SH-SY5Y (cell line): ENCODE measurements around the gene BLOC1S1.

Experiments
- GATA2 ChIP-seq: IDR thresholded peaks from 2 replicates; pipeline ENCODE4 v1.6.1; 2011; ENCODE audit warnings: mild to moderate bottlenecking, low read depth, low read length
- GATA3 ChIP-seq: IDR thresholded peaks from 2 replicates; pipeline ENCODE4 v1.6.1; 2011; ENCODE audit warnings: low read depth, mild to moderate bottlenecking, low read length, moderate library complexity

The BLOC1S1 gene

DNA sequence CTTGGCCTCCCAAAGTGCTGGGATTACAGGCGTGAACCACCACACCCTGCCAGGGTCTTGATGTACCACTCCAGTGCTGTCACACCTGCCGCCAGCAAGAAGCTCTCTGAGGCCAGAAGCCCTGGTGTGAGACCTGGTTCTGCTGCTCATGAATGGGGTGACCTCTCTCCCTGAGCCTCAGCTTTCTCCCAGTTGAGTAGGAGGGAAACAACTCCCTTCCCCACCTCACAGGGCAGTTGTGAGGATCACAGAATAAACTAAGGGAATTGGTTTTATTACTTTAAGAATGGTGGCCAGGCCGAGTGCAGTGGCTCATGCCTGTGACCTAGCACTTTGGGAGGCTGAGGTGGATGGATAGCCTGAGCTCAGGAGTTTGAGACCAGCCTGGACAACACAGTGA is 18.7 kb downstream of the BLOC1S1 start:
- TF ChIP-seq GATA2 (no peak), GATA3 (no peak)

DNA sequence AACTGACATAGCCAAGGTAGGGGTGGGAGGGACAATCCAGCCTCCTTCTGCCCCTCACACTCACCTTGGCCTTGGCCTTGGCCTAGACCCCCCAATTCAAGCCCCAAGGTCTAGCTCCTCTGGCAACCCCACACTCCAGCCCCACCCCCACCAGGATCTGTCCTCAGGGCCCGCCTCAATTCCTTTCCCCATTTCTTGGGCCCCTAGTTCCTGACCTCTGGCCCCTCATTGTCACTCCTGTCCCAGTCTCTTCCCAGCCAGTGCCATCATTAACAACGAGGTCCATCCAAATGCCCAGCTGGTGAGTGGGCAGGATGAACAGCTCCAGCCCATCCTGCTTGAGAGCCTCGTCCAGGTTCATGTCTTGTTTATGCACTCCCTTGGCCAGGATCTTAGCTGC is 20.2 kb downstream of the BLOC1S1 start:
- no peak for TF ChIP-seq GATA2
- TF ChIP-seq GATA3 = no peak

DNA sequence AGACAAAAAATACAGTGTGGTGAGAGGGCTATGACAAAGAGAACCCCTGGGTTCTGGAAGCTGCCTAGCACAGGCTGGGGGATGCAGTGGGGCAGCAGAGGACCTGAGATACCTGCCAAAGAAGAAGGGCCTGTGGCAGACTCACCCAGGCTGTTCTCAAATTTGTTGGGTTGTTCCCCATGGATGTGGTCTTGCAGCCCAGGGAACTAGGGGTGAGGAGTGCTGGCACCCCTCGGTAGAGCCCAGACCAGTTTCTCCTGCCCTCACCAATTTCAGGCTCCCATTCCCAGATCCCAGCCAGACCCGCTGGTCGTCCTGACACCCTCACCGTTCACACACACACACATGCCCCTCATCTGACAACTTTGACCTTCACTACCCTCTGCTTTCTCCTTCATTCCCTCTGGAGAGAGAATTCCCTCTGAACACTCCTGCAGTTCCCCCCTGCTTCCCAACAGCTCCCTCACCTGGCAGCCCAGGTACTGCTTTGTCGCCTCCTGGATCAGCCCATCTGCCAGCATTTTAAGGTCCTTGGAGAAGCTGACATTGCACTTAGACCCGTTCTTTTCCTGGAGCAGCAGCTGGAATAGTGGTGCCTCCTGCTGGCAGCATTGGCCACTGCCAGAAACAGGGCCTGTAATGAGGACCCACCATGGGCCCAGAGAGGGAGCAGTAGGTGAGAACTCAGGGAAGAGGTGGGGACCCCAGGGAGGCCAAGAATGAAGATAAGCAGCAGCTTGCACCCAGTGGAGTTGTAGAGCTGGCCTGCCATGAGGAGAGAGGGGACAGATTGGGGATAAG is 21.1 kb downstream of the BLOC1S1 start:
- TF ChIP-seq GATA2 (no peak), GATA3 (no peak)

DNA sequence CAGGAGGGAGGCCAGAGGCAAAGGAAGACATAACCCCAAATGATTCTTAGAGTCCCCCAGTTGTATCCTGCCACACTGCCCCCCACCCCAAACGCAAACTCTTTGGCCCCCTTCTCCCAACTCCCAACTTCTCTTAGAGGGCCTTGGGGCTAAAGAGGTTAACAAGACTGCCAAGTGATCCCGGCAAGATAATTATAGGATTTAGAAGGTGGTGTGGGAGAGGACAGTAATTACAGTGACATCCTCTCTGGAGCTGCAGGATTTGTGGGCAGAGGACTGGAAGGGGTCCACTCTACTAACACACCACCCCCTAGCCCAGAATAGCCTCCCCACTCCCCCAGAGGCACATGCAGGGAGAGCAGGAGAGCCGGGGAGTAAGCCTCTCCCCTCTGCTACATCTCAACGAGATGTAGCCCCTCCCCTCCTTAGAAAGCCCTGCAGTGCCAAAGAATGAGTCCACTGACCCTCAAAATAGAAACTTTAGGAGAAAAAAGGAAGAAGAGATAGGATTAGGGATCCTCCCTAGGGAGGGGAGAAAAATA is 21.8 kb downstream of the BLOC1S1 start:
- TF ChIP-seq GATA2 = no peak
- no peak for TF ChIP-seq GATA3

GRCh38 chr12:55738123-55739024 is 22.5 kb downstream of the BLOC1S1 start:
- TF ChIP-seq GATA3 (no peak), GATA2 (no peak)

DNA sequence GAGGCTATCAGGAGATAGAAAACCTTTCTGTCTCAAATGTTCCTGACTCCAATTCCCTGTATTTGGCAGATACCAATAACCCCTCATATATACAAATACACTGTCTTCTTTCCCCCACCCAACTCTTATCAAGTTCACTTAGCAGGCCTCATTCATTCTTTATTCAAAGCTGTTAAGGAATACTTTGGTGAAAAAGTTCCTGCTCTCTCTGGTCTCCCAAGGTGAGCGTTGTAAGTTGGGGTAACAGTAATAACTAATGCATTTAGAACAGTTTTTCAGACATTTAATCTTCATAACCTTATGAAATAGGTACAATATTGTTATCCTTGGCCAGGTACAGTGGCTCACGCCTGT is 23.2 kb downstream of the BLOC1S1 start:
- TF ChIP-seq GATA2 (no peak), GATA3 (no peak)

GRCh38 chr12:55741931-55742680 is 26.3 kb downstream of the BLOC1S1 start:
- no peak for TF ChIP-seq GATA3
- TF ChIP-seq GATA2 = no peak

- TF ChIP-seq GATA3 = no peak
- peak; percentile 30; the same call in 1 of the 2 replicates for TF ChIP-seq GATA2
These were observed 27.0 kb downstream of the BLOC1S1 start, which contains the start of gene GDF11 for GRCh38 chr12:55742719-55743405. GDF11 (plus strand) TSS chr12:55743122; CDS start chr12:55743317, 195 bp downstream.

DNA sequence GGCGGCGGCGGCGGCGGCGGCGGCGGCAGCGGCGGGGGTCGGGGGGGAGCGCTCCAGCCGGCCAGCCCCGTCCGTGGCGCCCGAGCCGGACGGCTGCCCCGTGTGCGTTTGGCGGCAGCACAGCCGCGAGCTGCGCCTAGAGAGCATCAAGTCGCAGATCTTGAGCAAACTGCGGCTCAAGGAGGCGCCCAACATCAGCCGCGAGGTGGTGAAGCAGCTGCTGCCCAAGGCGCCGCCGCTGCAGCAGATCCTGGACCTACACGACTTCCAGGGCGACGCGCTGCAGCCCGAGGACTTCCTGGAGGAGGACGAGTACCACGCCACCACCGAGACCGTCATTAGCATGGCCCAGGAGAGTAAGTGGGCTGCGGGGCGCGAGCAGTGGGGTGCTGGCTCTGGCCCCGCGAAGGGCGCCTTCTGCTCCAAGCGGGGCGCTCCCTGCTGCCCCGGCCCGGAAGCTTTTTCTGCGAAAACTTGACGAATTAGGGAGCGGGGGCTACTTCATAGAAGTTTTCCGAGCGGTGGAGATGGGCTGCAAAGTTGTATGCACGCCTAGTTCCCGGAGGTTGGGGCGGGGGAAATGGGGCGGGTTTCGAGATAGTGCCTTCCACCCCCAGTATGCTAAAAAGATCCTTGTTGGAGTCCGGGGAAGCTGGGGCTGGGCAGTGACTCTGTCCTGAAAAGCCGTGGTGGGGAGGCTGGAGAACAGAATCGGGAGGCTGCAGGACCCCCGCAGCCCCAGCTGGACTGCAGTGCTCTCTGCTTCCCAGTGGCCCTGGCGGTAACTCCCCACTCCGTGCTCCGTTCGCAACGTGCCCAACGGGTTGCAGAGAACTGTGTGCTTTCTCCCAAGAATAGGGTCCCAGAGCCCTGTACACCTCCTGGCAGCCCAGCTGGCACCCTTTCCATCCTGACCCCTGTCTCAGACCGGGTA is 27.8 kb downstream of the BLOC1S1 start:
- TF ChIP-seq GATA2 (no peak), GATA3 (no peak)

DNA sequence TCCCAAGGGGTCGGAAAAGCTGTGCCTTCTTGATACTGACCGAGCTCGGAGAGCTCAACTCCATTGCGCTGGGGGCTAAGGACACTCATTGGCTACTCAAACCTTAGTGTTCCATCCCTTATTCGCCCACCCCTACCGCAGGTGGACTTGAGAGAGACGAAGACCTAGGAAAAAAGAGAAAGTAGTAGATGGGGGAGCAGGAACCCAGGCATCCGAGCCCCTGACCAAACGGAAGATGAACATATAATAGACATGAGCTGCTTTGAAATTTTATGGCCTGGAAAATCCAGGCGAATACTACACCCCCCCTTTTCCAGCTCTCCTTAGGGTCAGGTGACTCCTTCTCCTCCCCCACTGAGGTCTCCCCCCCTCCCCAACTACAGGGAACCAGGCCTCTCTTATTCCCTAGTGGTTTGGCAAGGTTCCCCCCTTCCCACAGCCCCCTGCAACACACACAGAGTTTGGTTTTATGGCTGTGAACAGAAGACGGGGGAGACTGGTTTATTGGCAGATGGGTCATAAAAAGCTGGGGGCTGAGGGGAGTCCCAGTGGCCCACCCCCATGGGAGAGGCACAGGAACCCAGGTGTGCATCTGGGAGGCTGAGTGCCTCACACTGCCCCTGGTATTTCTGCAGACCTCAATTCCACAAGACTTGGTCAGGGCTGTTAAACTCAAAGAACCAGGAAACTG is 28.6 kb downstream of the BLOC1S1 start:
- TF ChIP-seq GATA2 (no peak), GATA3 (no peak)

GRCh38 chr12:55745361-55746173 is 29.7 kb downstream of the BLOC1S1 start:
- TF ChIP-seq GATA2 = no peak
- no peak for TF ChIP-seq GATA3
